Tibial nerve (tissue), 4 donors: ENCODE results near the gene THSD4. TPM values are rescaled to one million over a fixed set of nuclear protein-coding genes. Genes with fewer than 3 reads are reported as not detected.

ENCODE experiments used
- DNase-seq, 2 donors: peaks; one replicate each; pipeline ENCODE4 v3.0.0-alpha.2; 2019; ENCODE audit warnings: low spot score in 2 of 2
- H3K27ac ChIP-seq, 4 donors: fragments of 200-600 bp; sonication (generic) in 3 of 4; one replicate each; pipeline ENCODE4 v1.5.1; 2017 to 2019; ENCODE audit warnings: mild to moderate bottlenecking in 1 of 4
- H3K27me3 ChIP-seq, 2 donors: fragments of 200-600 bp; sonication (generic) in 1 of 2; one replicate each; pipeline versions ENCODE4 v1.5.1 to v1.6.0; 2017 to 2019
- H3K36me3 ChIP-seq, 3 donors: fragments of 200-600 bp; sonication (generic); one replicate each; pipeline ENCODE4 v1.5.1; 2018 to 2019
- H3K4me1 ChIP-seq, 4 donors: fragments of 200-600 bp; sonication (generic) in 3 of 4; one replicate each; pipeline ENCODE4 v1.5.1; 2017 to 2019
- H3K4me3 ChIP-seq, 4 donors: fragments of 200-600 bp; sonication (generic) in 3 of 4; one replicate each; pipeline ENCODE4 v1.5.1; 2017 to 2019; ENCODE audit warnings: mild to moderate bottlenecking in 1 of 4, moderate library complexity in 1 of 4
- H3K9me3 ChIP-seq, 4 donors: fragments of 200-600 bp; sonication (generic) in 3 of 4; one replicate each; pipeline ENCODE4 v1.5.1; 2017 to 2019
- CTCF ChIP-seq, 5 experiments: fragments of 200-600 bp in 3 of 5; fragments of 450-650 bp in 2 of 5; sonication (generic) in 3 of 5; IDR thresholded peaks; one replicate each; pipeline ENCODE4 v1.5.1; 2016 to 2019; ENCODE audit warnings: antibody characterized with exemption in 5 of 5, mild to moderate bottlenecking in 3 of 5, moderate library complexity in 2 of 5
- EP300 ChIP-seq, 2 donors: sonication (generic); formaldehyde crosslinking; IDR thresholded peaks; one replicate each; pipeline ENCODE4 v1.6.1; 2017; ENCODE audit warnings: antibody characterized with exemption in 2 of 2, mild to moderate bottlenecking in 1 of 2
- POLR2A ChIP-seq, 2 donors: fragments of 450-650 bp; IDR thresholded peaks; one replicate each; pipeline ENCODE4 v1.6.1; 2017; ENCODE audit warnings: antibody characterized with exemption in 2 of 2, mild to moderate bottlenecking in 2 of 2, moderate library complexity in 2 of 2
- WGBS, 2 donors: methylation state at CpG; one replicate each; pipeline ENCODE4 v1.1.5; 2018; 5-methylcytosine and 5-hydroxymethylcytosine counted together
- total RNA-seq, 4 donors: library from RNA; depleted of rRNA; stranded (reverse); fragments of >200 nt; gene quantifications; one replicate each; pipeline ENCODE4 v1.1.0, GENCODE V29; 2016

THSD4 gene
- total RNA-seq, 4 donors from 2014 or later: 9.6 to 25.1 (median 21.2) TPM

- H3K36me3 ChIP-seq: no peaks in the 10 kb centered on the region
- 80 to 90% methylated on average over 8 to 9 of the region's 9 CpGs for WGBS, 2 donors
Observed at GRCh38 chr15:71781179-71781964, 666.1 kb downstream of the THSD4 start.

GRCh38 chr15:71781965-71782265, 666.6 kb downstream of the THSD4 start:
- 83% methylated on average over 8 of the region's 8 CpGs for WGBS, 2 donors
- TF ChIP-seq EP300 (IDR thresholded peaks at IDR 0.05): no peak
- no peak for TF ChIP-seq CTCF (IDR thresholded peaks at IDR 0.05)
- TF ChIP-seq POLR2A (IDR thresholded peaks at IDR 0.05): no peak
- H3K9me3 ChIP-seq: no peaks in the 10 kb centered on the region

More at GRCh38 chr15:71781179-71781964, 666.1 kb downstream of the THSD4 start:
- H3K4me1 ChIP-seq: peaks cover 0 to 8% (median 3%) of the 10 kb centered on the region in 4 donors
- H3K4me3 ChIP-seq: no peak overlapping the region
- no peaks in the 10 kb centered on the region for H3K27me3 ChIP-seq
- TF ChIP-seq POLR2A (IDR thresholded peaks at IDR 0.05): no peak
- TF ChIP-seq CTCF (IDR thresholded peaks at IDR 0.05): no peak
- TF ChIP-seq EP300 (IDR thresholded peaks at IDR 0.05): no peak
- H3K27ac ChIP-seq: no peak overlapping the region
- no peak for DNase-seq
- H3K9me3 ChIP-seq: no peaks in the 10 kb centered on the region

GRCh38 chr15:71782422-71783165, 667.3 kb downstream of the THSD4 start:
- WGBS, 2 donors: 79 to 81% methylated on average over 10 of the region's 10 CpGs

More at GRCh38 chr15:71781965-71782265, 666.6 kb downstream of the THSD4 start:
- no peaks in the 10 kb centered on the region for H3K36me3 ChIP-seq
- H3K27me3 ChIP-seq: no peaks in the 10 kb centered on the region
- peaks cover 0 to 8% (median 3%) of the 10 kb centered on the region in 4 donors for H3K4me1 ChIP-seq
- H3K27ac ChIP-seq: no peak overlapping the region
- DNase-seq: no peak
- H3K4me3 ChIP-seq: no peak overlapping the region

GRCh38 chr15:71784719-71785118, 669.4 kb downstream of the THSD4 start:
- Histone ChIP-seq H3K4me1 (peaks cover 0 to 8% (median 3%) of the 10 kb centered on the region in 4 donors), H3K9me3 (no peaks in the 10 kb centered on the region), H3K36me3 (no peaks in the 10 kb centered on the region), H3K27ac (no peak overlapping the region), H3K27me3 (no peaks in the 10 kb centered on the region), H3K4me3 (no peak overlapping the region)
- 67 to 79% methylated on average over 6 of the region's 6 CpGs for WGBS, 2 donors
- TF ChIP-seq POLR2A (IDR thresholded peaks at IDR 0.05): no peak
- no peak for TF ChIP-seq CTCF (IDR thresholded peaks at IDR 0.05)
- no peak for TF ChIP-seq EP300 (IDR thresholded peaks at IDR 0.05)
- no peak for DNase-seq

More at GRCh38 chr15:71782422-71783165, 667.3 kb downstream of the THSD4 start:
- peaks cover 0 to 8% (median 3%) of the 10 kb centered on the region in 4 donors for H3K4me1 ChIP-seq
- H3K4me3 ChIP-seq: no peak overlapping the region
- no peaks in the 10 kb centered on the region for H3K9me3 ChIP-seq
- H3K36me3 ChIP-seq: no peaks in the 10 kb centered on the region
- TF ChIP-seq POLR2A (IDR thresholded peaks at IDR 0.05): no peak
- TF ChIP-seq EP300 (IDR thresholded peaks at IDR 0.05): no peak
- no peak for TF ChIP-seq CTCF (IDR thresholded peaks at IDR 0.05)
- no peak overlapping the region for H3K27ac ChIP-seq
- no peak for DNase-seq
- no peaks in the 10 kb centered on the region for H3K27me3 ChIP-seq

- no peaks in the 10 kb centered on the region for H3K9me3 ChIP-seq
- no peak overlapping the region for H3K27ac ChIP-seq
- no peak overlapping the region for H3K4me3 ChIP-seq
- WGBS, 2 donors: 87 to 90% methylated on average over 2 of the region's 2 CpGs
- no peak for TF ChIP-seq CTCF (IDR thresholded peaks at IDR 0.05)
- TF ChIP-seq POLR2A (IDR thresholded peaks at IDR 0.05): no peak
- TF ChIP-seq EP300 (IDR thresholded peaks at IDR 0.05): no peak
- no peaks in the 10 kb centered on the region for H3K4me1 ChIP-seq
- no peaks in the 10 kb centered on the region for H3K36me3 ChIP-seq
- no peaks in the 10 kb centered on the region for H3K27me3 ChIP-seq
- DNase-seq: no peak
Observed at GRCh38 chr15:71785996-71786395, 670.7 kb downstream of the THSD4 start.
